ENCODE results near the gene MAP6.

Gene MAP6

GRCh38 chr11:75667255-75667830 lies 1.5 kb downstream of the MAP6 start:
- no peak for DNase-seq (ENCODE audit: extremely low read depth in 1 of 2, low read depth in 1 of 2)

GRCh38 chr11:75665990-75666389 lies 2.8 kb downstream of the MAP6 start:
- no peak for DNase-seq (ENCODE audit: extremely low read depth in 1 of 2, low read depth in 1 of 2)

- no peak for DNase-seq (ENCODE audit: extremely low read depth in 1 of 2, low read depth in 1 of 2)
These were observed 3.7 kb downstream of the MAP6 start for GRCh38 chr11:75665126-75665525.

- DNase-seq (ENCODE audit: extremely low read depth in 1 of 2, low read depth in 1 of 2) = no peak
These were observed 4.4 kb downstream of the MAP6 start for GRCh38 chr11:75664389-75664788.

- no peak for DNase-seq (ENCODE audit: extremely low read depth in 1 of 2, low read depth in 1 of 2)
These were observed 5.0 kb downstream of the MAP6 start for GRCh38 chr11:75663808-75664207.

- DNase-seq (ENCODE audit: extremely low read depth in 1 of 2, low read depth in 1 of 2) = no peak
These were observed 9.0 kb downstream of the MAP6 start for GRCh38 chr11:75659836-75660235.

- no peak for DNase-seq (ENCODE audit: extremely low read depth in 1 of 2, low read depth in 1 of 2)
These were observed 12.7 kb downstream of the MAP6 start for GRCh38 chr11:75656044-75656727.

GRCh38 chr11:75655605-75656004 lies 13.2 kb downstream of the MAP6 start:
- no peak for DNase-seq (ENCODE audit: extremely low read depth in 1 of 2, low read depth in 1 of 2)

- DNase-seq (ENCODE audit: extremely low read depth in 1 of 2, low read depth in 1 of 2) = no peak
These were observed 14.5 kb downstream of the MAP6 start for GRCh38 chr11:75654314-75654713.

GRCh38 chr11:75653532-75653931 lies 15.3 kb downstream of the MAP6 start:
- DNase-seq (ENCODE audit: extremely low read depth in 1 of 2, low read depth in 1 of 2) = no peak

GRCh38 chr11:75652936-75653335 lies 15.9 kb downstream of the MAP6 start:
- no peak for DNase-seq (ENCODE audit: extremely low read depth in 1 of 2, low read depth in 1 of 2)

GRCh38 chr11:75651218-75651617 lies 17.6 kb downstream of the MAP6 start:
- DNase-seq (ENCODE audit: extremely low read depth in 1 of 2, low read depth in 1 of 2) = no peak

- no peak for DNase-seq (ENCODE audit: extremely low read depth in 1 of 2, low read depth in 1 of 2)
These were observed 18.6 kb downstream of the MAP6 start for GRCh38 chr11:75650167-75650723.

- DNase-seq (ENCODE audit: extremely low read depth in 1 of 2, low read depth in 1 of 2) = no peak
These were observed 23.9 kb downstream of the MAP6 start for GRCh38 chr11:75644946-75645345.

- DNase-seq (ENCODE audit: extremely low read depth in 1 of 2, low read depth in 1 of 2) = no peak
These were observed 24.5 kb downstream of the MAP6 start for GRCh38 chr11:75644370-75644769.

- no peak for DNase-seq (ENCODE audit: extremely low read depth in 1 of 2, low read depth in 1 of 2)
These were observed 26.3 kb downstream of the MAP6 start for GRCh38 chr11:75642402-75643113.

GRCh38 chr11:75639762-75640181 lies 29.1 kb downstream of the MAP6 start:
- DNase-seq (ENCODE audit: extremely low read depth in 1 of 2, low read depth in 1 of 2) = no peak

- DNase-seq (ENCODE audit: extremely low read depth in 1 of 2, low read depth in 1 of 2) = no peak
These were observed 30.8 kb downstream of the MAP6 start for GRCh38 chr11:75637998-75638397.

GRCh38 chr11:75635066-75635862 lies 33.6 kb downstream of the MAP6 start:
- no peak for DNase-seq (ENCODE audit: extremely low read depth in 1 of 2, low read depth in 1 of 2)

GRCh38 chr11:75633409-75634066 lies 35.3 kb downstream of the MAP6 start:
- DNase-seq (ENCODE audit: extremely low read depth in 1 of 2, low read depth in 1 of 2) = no peak

- DNase-seq (ENCODE audit: extremely low read depth in 1 of 2, low read depth in 1 of 2) = no peak
These were observed 35.9 kb downstream of the MAP6 start for GRCh38 chr11:75632962-75633361.
